C1 segment of cervical spinal cord (tissue), 14 donors: ENCODE results near the gene ZNF536.

Experiments
- DNase-seq, 14 donors: peaks; one replicate each; lab custom pipeline; 2025; lab: John Stamatoyannopoulos, UW

Gene ZNF536

GRCh38 chr19:30602661-30603350 lies 230.6 kb downstream of the ZNF536 start:
- DNase-seq: peak in 1 of 14 donors; percentile 5

GRCh38 chr19:30604657-30605056 lies 232.5 kb downstream of the ZNF536 start:
- DNase-seq: peak in 1 of 14 donors; percentile 71

- DNase-seq: no peak
These were observed 233.1 kb downstream of the ZNF536 start for GRCh38 chr19:30605333-30605732.

GRCh38 chr19:30606114-30607050 lies 234.2 kb downstream of the ZNF536 start:
- no peak for DNase-seq
